ENCODE data around the gene SLC16A4.

DNA sequence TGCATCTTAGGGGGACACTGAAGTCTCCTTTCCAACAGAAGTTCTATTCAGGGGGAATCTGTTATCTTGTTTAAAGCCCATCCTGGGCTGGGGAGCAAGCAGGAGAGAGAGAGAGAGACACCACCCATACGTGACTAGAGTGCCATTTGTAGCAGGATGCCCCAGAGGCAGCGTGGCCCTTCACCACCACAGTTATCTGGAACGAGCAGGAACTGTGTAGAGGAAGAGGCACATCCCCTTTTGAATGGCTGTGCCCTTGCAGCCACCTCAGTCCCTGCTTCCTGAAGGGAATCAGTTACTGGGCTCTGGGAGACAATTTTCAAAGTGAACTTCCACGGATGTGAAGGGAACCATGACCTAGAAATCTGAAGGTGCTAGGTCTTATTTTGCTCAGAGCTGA, 36.0 kb upstream of the SLC16A4 start:
- no peak for TF ChIP-seq CTCF (IDR thresholded peaks at IDR 0.05; ENCODE audit: insufficient read depth, low read depth, low read length)
- no peak for TF ChIP-seq EZH2 (IDR thresholded peaks at IDR 0.05; ENCODE audit: insufficient read depth, low read length)
